Measurements from ENCODE around the gene STX18. TPM values are rescaled to one million over a fixed set of nuclear protein-coding genes. Genes with fewer than 3 reads are reported as not detected.
"Not testable (repeated sequence)": the region's sequence is repeated elsewhere in the genome, so short reads cannot be mapped to it uniquely, and the experiment has no call there.

Gene STX18
- total RNA-seq, 1 donor from 2014 or later = 24.0 TPM

GRCh38 chr4:4559596-4559995 is 17.7 kb upstream of the STX18 start:
- Mint-ChIP-seq H3K36me3 (ENCODE audit: low read depth, unreplicated experiment) (no peaks in the 10 kb centered on the region), H3K4me3 (ENCODE audit: unreplicated experiment) (no peak overlapping the region), H3K9me3 (ENCODE audit: unreplicated experiment) (no peaks in the 10 kb centered on the region), H3K27me3 (ENCODE audit: unreplicated experiment) (no peaks in the 10 kb centered on the region), H3K27ac (ENCODE audit: unreplicated experiment) (peak overlapping the region; percentile 70), H3K4me1 (ENCODE audit: unreplicated experiment) (peaks cover 4% of the 10 kb centered on the region)
- no peak for DNase-seq (ENCODE audit: low spot score)
- no peak for TF ChIP-seq CTCF (IDR thresholded peaks at IDR 0.05; ENCODE audit: unreplicated experiment)

- Mint-ChIP-seq H3K27ac (ENCODE audit: unreplicated experiment) (no peak overlapping the region), H3K9me3 (ENCODE audit: unreplicated experiment) (no peaks in the 10 kb centered on the region), H3K4me1 (ENCODE audit: unreplicated experiment) (peaks cover 4% of the 10 kb centered on the region), H3K27me3 (ENCODE audit: unreplicated experiment) (no peaks in the 10 kb centered on the region), H3K36me3 (ENCODE audit: low read depth, unreplicated experiment) (no peaks in the 10 kb centered on the region), H3K4me3 (ENCODE audit: unreplicated experiment) (no peak overlapping the region)
- DNase-seq (ENCODE audit: low spot score) = no peak
- no peak for TF ChIP-seq CTCF (IDR thresholded peaks at IDR 0.05; ENCODE audit: unreplicated experiment)
These were observed 17.0 kb upstream of the STX18 start for GRCh38 chr4:4558881-4559280.

- no peak for DNase-seq (ENCODE audit: low spot score)
- Mint-ChIP-seq H3K27me3 (ENCODE audit: unreplicated experiment) (peaks cover 3% of the 10 kb centered on the region), H3K36me3 (ENCODE audit: low read depth, unreplicated experiment) (peaks cover 9% of the 10 kb centered on the region), H3K9me3 (ENCODE audit: unreplicated experiment) (no peaks in the 10 kb centered on the region), H3K4me1 (ENCODE audit: unreplicated experiment) (peaks cover 4% of the 10 kb centered on the region), H3K27ac (ENCODE audit: unreplicated experiment) (no peak overlapping the region), H3K4me3 (ENCODE audit: unreplicated experiment) (no peak overlapping the region)
- TF ChIP-seq CTCF (IDR thresholded peaks at IDR 0.05; ENCODE audit: unreplicated experiment) = no peak
These were observed 14.1 kb upstream of the STX18 start for GRCh38 chr4:4555916-4556315.

- Mint-ChIP-seq H3K4me3 (ENCODE audit: unreplicated experiment) (no peak overlapping the region), H3K27ac (ENCODE audit: unreplicated experiment) (no peak overlapping the region), H3K4me1 (ENCODE audit: unreplicated experiment) (no peaks in the 10 kb centered on the region), H3K9me3 (ENCODE audit: unreplicated experiment) (no peaks in the 10 kb centered on the region), H3K36me3 (ENCODE audit: low read depth, unreplicated experiment) (peaks cover 21% of the 10 kb centered on the region), H3K27me3 (ENCODE audit: unreplicated experiment) (peaks cover 3% of the 10 kb centered on the region)
- no peak for DNase-seq (ENCODE audit: low spot score)
- TF ChIP-seq CTCF (IDR thresholded peaks at IDR 0.05; ENCODE audit: unreplicated experiment) = no peak
These were observed 12.4 kb upstream of the STX18 start for GRCh38 chr4:4554234-4554633.

- H3K4me3 Mint-ChIP-seq (ENCODE audit: unreplicated experiment); H3K4me1 Mint-ChIP-seq (ENCODE audit: unreplicated experiment); H3K9me3 Mint-ChIP-seq (ENCODE audit: unreplicated experiment); H3K27me3 Mint-ChIP-seq (ENCODE audit: unreplicated experiment); DNase-seq (ENCODE audit: low spot score); H3K27ac Mint-ChIP-seq (ENCODE audit: unreplicated experiment): not testable (repeated sequence)
- H3K36me3 Mint-ChIP-seq (ENCODE audit: low read depth, unreplicated experiment) = peaks cover 30% of the 10 kb centered on the region
These were observed 10.2 kb upstream of the STX18 start for GRCh38 chr4:4552042-4552441.

- not testable (repeated sequence) for H3K27ac Mint-ChIP-seq (ENCODE audit: unreplicated experiment); DNase-seq (ENCODE audit: low spot score); H3K9me3 Mint-ChIP-seq (ENCODE audit: unreplicated experiment); H3K27me3 Mint-ChIP-seq (ENCODE audit: unreplicated experiment); H3K4me3 Mint-ChIP-seq (ENCODE audit: unreplicated experiment); H3K4me1 Mint-ChIP-seq (ENCODE audit: unreplicated experiment)
- peaks cover 31% of the 10 kb centered on the region for H3K36me3 Mint-ChIP-seq (ENCODE audit: low read depth, unreplicated experiment)
These were observed 8.3 kb upstream of the STX18 start for GRCh38 chr4:4550161-4550560.

All from endothelial cell (in vitro differentiated cells).